OCI-LY7 (cell line): ENCODE measurements around the gene ADAMTS16. TPM values are rescaled to one million over a fixed set of nuclear protein-coding genes. Genes with fewer than 3 reads are reported as not detected.

Experiments
- BruUV-seq: library from RNA; stranded (reverse); fragments of 400-500 nt; replicated peaks from 2 replicates; lab custom pipeline; 2021; lab: Mats Ljungman, UMichigan
- CTCF ChIA-PET: fragments of 300-600 bp; sonication (Branson Sonifier 250); formaldehyde crosslinking; loops from one replicate; lab custom pipeline; 2022; ENCODE audit warnings: antibody characterized with exemption; ENCODE audit not compliant: unreplicated experiment; lab: Charles Lee
- POLR2A ChIA-PET: fragments of 300-600 bp; sonication (Branson Sonifier 250); formaldehyde crosslinking; loops from one replicate; lab custom pipeline; 2022; ENCODE audit warnings: antibody characterized with exemption; lab: Charles Lee
- DNase-seq: peaks from one replicate; pipeline ENCODE4 v3.0.0-alpha.2; 2015; ENCODE audit warnings: low spot score
- H2AFZ ChIP-seq: fragments of 200-600 bp; sonication (generic), shearing (Covaris generic); 2 replicates; pipeline ENCODE4 v1.6.1; 2014; ENCODE audit warnings: mild to moderate bottlenecking, antibody characterized with exemption, low read length, moderate library complexity
- H3K27ac ChIP-seq: fragments of 200-600 bp; sonication (generic); 2 replicates; pipeline ENCODE4 v1.5.1; 2014; ENCODE audit warnings: mixed run types, low read depth, mild to moderate bottlenecking, moderate library complexity, low read length, inconsistent platforms; ENCODE audit not compliant: poor library complexity, severe bottlenecking
- H3K36me3 ChIP-seq: fragments of 200-600 bp; sonication (generic); 2 replicates; pipeline ENCODE4 v1.6.1; 2014; ENCODE audit warnings: mild to moderate bottlenecking, antibody characterized with exemption, low read length, moderate library complexity, mixed read lengths; ENCODE audit not compliant: insufficient read depth
- H3K4me1 ChIP-seq: fragments of 200-600 bp; sonication (generic); 2 replicates; pipeline ENCODE4 v1.5.1; 2014; ENCODE audit warnings: mild to moderate bottlenecking, low read length; ENCODE audit not compliant: insufficient read depth, poor library complexity, severe bottlenecking
- H3K4me2 ChIP-seq: fragments of 200-600 bp; sonication (generic); 2 replicates; pipeline ENCODE4 v1.6.1; 2014; ENCODE audit warnings: mild to moderate bottlenecking, low read length
- H3K4me3 ChIP-seq: fragments of 200-600 bp; sonication (generic); 2 replicates; pipeline ENCODE4 v1.5.1; 2014; ENCODE audit warnings: mild to moderate bottlenecking, low read depth, low read length; ENCODE audit not compliant: poor library complexity, severe bottlenecking
- H3K79me2 ChIP-seq: fragments of 200-600 bp; sonication (generic); 2 replicates; pipeline ENCODE4 v1.6.1; 2016; ENCODE audit warnings: low read depth, mild to moderate bottlenecking, low read length, moderate library complexity, mixed read lengths; ENCODE audit not compliant: insufficient read depth
- H3K9me2 ChIP-seq: fragments of 200-600 bp; sonication (generic); 2 replicates; pipeline ENCODE4 v1.6.1; 2016; ENCODE audit warnings: mild to moderate bottlenecking, low read length, mixed read lengths; ENCODE audit not compliant: insufficient read depth
- H3K9me3 ChIP-seq: fragments of 200-600 bp; sonication (generic); 2 replicates; pipeline ENCODE4 v1.6.1; 2014; ENCODE audit warnings: mild to moderate bottlenecking, mixed run types, low read length, mixed read lengths
- H4K20me1 ChIP-seq: fragments of 200-600 bp; sonication (generic); 2 replicates; pipeline ENCODE4 v1.6.1; 2014; ENCODE audit warnings: mild to moderate bottlenecking, antibody characterized with exemption, low read length, moderate library complexity, mixed read lengths; ENCODE audit not compliant: insufficient read depth
- EZH2phosphoT487 ChIP-seq: fragments of 200-600 bp; sonication (generic); IDR thresholded peaks from 2 replicates; pipeline ENCODE4 v1.6.1; 2018; ENCODE audit warnings: low read depth, borderline replicate concordance, mild to moderate bottlenecking, mixed run types, antibody characterized with exemption, low read length, moderate library complexity, mixed read lengths
- intact Hi-C: fragments of 100-400 bp; cut with micrococcal nuclease; formaldehyde crosslinking; loops from one replicate; pipeline ENCODE4 v1.10.0; 2022; ENCODE audit not compliant: unreplicated experiment
- total RNA-seq, 2 experiments: library from RNA; depleted of rRNA in 1 of 2; stranded (reverse); fragments of >200 nt in 1 of 2; shearing (Covaris generic) in 1 of 2; gene quantifications; 2 replicates each; pipeline ENCODE4 v1.2.3, GENCODE V29; 2014 to 2022
- TF ChIP-seq, protein P1 (sequence below): fragments of 200-600 bp; sonication (generic); conservative IDR thresholded peaks from 2 replicates; pipeline ENCODE4 v1.5.1; 2014; ENCODE audit warnings: mild to moderate bottlenecking, antibody characterized with exemption, low read length, moderate library complexity, mixed read lengths

The ADAMTS16 gene
- total RNA-seq, 2 experiments from 2014 or later: not detected

DNA sequence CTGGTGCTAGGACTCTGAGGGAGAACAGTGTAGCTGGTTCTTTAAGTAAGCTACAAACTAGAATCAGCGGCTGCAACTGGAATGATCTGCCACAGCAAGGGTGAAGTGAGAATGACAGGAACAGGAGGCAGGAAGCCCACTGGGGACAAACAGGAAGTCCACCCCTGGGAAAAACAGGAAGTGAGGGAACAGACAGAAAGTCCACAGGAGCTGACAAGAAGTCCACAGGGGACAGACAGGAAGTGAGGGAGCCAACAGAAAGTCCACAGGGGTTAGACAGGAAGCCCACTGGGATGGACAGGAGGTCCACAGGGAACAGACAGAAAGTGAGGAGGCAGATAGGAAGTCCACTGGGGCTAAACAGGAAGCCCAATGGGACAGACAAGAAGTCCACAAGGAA, 15.5 kb downstream of the ADAMTS16 start:
- no peak overlapping the region for H3K27ac ChIP-seq
- no peaks in the 10 kb centered on the region for H3K36me3 ChIP-seq
- ChIA-PET CTCF (no interaction called here), POLR2A (no interaction called here)
- no peaks in the 10 kb centered on the region for H4K20me1 ChIP-seq
- intact Hi-C loops: no loop called here
- TF ChIP-seq, protein P1, sequence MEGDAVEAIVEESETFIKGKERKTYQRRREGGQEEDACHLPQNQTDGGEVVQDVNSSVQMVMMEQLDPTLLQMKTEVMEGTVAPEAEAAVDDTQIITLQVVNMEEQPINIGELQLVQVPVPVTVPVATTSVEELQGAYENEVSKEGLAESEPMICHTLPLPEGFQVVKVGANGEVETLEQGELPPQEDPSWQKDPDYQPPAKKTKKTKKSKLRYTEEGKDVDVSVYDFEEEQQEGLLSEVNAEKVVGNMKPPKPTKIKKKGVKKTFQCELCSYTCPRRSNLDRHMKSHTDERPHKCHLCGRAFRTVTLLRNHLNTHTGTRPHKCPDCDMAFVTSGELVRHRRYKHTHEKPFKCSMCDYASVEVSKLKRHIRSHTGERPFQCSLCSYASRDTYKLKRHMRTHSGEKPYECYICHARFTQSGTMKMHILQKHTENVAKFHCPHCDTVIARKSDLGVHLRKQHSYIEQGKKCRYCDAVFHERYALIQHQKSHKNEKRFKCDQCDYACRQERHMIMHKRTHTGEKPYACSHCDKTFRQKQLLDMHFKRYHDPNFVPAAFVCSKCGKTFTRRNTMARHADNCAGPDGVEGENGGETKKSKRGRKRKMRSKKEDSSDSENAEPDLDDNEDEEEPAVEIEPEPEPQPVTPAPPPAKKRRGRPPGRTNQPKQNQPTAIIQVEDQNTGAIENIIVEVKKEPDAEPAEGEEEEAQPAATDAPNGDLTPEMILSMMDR: no peak
- no peak for TF ChIP-seq EZH2phosphoT487
- no TSS peak for BruUV-seq
- no peak for DNase-seq
- H3K9me2 ChIP-seq: no peaks in the 10 kb centered on the region
- H3K4me1 ChIP-seq: peaks cover 6% of the 10 kb centered on the region
- peak overlapping the region; percentile 46; the same call in 1 of the 2 replicates for H2AFZ ChIP-seq
- no peaks in the 10 kb centered on the region for H3K9me3 ChIP-seq
- H3K4me3 ChIP-seq: no peak overlapping the region
- H3K4me2 ChIP-seq: no peak overlapping the region
- no peaks in the 10 kb centered on the region; the same call in 1 of the 2 replicates for H3K79me2 ChIP-seq

DNA sequence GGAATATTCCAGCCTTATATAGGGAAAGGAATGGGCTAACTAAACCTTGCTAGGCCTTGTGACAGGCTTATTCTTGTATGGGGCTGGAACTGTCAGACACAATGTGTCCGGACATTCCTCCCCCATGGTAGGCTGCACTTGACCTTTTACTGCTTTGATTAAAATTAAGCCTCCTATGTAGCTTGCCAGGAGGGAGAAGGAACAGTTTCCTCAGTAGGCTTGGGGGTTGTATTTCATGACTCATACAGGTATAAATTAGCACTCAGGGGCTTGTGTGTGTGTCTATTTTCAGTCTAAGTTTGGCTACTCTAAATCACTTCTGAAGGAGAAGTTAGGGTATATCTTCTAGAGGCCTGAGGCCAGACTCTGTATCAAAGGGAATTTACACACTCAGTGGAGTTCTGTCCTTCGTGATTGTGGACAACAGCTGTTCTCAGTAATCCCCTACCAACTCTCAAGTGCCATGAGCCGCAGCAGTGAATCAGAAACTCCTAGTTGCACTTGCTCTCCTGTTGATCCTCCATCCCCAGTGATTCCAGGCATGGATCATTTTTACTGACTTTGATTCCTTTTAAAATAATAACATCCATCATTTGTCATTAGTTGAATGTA, 16.4 kb downstream of the ADAMTS16 start:
- Histone ChIP-seq H4K20me1 (no peaks in the 10 kb centered on the region), H2AFZ (no peak overlapping the region), H3K9me2 (no peaks in the 10 kb centered on the region), H3K4me2 (no peak overlapping the region), H3K36me3 (no peaks in the 10 kb centered on the region), H3K9me3 (no peaks in the 10 kb centered on the region), H3K27ac (no peak overlapping the region), H3K4me3 (no peak overlapping the region), H3K4me1 (peaks cover 6% of the 10 kb centered on the region), H3K79me2 (no peaks in the 10 kb centered on the region; the same call in 1 of the 2 replicates)
- intact Hi-C loops: no loop called here
- TF ChIP-seq, protein P1: no peak
- TF ChIP-seq EZH2phosphoT487: no peak
- BruUV-seq: no TSS peak
- no peak for DNase-seq
- CTCF ChIA-PET: no interaction called here
- POLR2A ChIA-PET: no interaction called here

DNA sequence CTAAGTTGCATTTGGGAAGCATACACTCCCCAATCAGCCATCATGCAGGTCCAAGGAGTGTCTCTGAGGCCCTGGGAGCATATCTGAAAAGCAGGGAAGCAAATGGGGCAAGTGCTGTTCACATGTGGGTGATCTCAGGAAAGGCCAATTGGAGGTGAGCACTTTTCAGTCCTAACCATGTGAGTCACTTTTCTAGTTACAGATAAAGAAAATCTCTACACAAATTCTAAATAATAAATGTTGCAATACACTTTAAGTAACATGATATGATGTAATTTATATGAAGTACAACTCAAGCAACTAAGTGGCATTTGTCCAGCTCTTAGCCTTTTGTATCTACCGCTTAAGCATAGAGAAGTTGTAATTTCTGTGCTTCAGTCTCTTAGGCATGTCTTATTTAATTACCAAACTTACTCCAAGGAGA, 18.4 kb downstream of the ADAMTS16 start:
- Histone ChIP-seq H3K4me1 (peaks cover 6% of the 10 kb centered on the region), H3K9me2 (no peaks in the 10 kb centered on the region), H4K20me1 (no peaks in the 10 kb centered on the region), H3K4me2 (no peak overlapping the region), H3K36me3 (no peaks in the 10 kb centered on the region), H3K79me2 (no peaks in the 10 kb centered on the region; the same call in 1 of the 2 replicates), H3K9me3 (no peaks in the 10 kb centered on the region), H2AFZ (no peak overlapping the region), H3K4me3 (no peak overlapping the region), H3K27ac (no peak overlapping the region)
- no TSS peak for BruUV-seq
- intact Hi-C loops: no loop called here
- CTCF ChIA-PET: no interaction called here
- POLR2A ChIA-PET: no interaction called here
- no peak for DNase-seq
- TF ChIP-seq, protein P1: no peak
- TF ChIP-seq EZH2phosphoT487: no peak
